HCT116 (cell line): ENCODE measurements around the gene FAM222B. TPM values are rescaled to one million over a fixed set of nuclear protein-coding genes. Genes with fewer than 3 reads are reported as not detected.

Experiments
- ATAC-seq: fragments of 200-7000 bp; cut with Tn5 transposase; 2 replicates; pipeline ENCODE4 v1.9.1; 2020; ENCODE audit warnings: mild to moderate bottlenecking, moderate library complexity
- BruUV-seq: library from RNA; stranded (reverse); fragments of 400-500 nt; replicated peaks from 2 replicates; lab custom pipeline; 2021; lab: Mats Ljungman, UMichigan
- CTCF ChIA-PET: fragments of 300-600 bp; sonication (Branson Sonifier 250); formaldehyde crosslinking; loops from one replicate; lab custom pipeline; 2021; ENCODE audit warnings: antibody characterized with exemption; lab: Charles Lee
- POLR2A ChIA-PET: fragments of 300-600, 350-600 bp; sonication (Branson Sonifier 250); formaldehyde crosslinking; loops from one replicate; lab custom pipeline; 2021; ENCODE audit warnings: antibody characterized with exemption; lab: Charles Lee
- RAD21 ChIA-PET, 2 experiments: fragments of 300-600 bp; sonication (Branson Sonifier 250); formaldehyde crosslinking; loops; one replicate each; lab custom pipeline; 2023; ENCODE audit warnings: low total read pairs in 2 of 2; ENCODE audit not compliant: uncharacterized antibody in 2 of 2, unreplicated experiment in 2 of 2, low non-redundant PET in 1 of 2; lab: Charles Lee
- DNase-seq: peaks from one replicate; pipeline ENCODE4 v3.0.0-alpha.2; 2010; ENCODE audit warnings: low read depth, low spot score
- H2AFZ ChIP-seq: fragments of 200-600 bp; shearing (Covaris generic), sonication (generic); 2 replicates; pipeline ENCODE4 v1.6.1; 2017; ENCODE audit warnings: low read depth, mixed run types, mixed read lengths, antibody characterized with exemption, low read length; ENCODE audit not compliant: poor library complexity, severe bottlenecking
- H3K27ac ChIP-seq: 2 replicates; pipeline ENCODE4 v1.5.1; 2012; ENCODE audit warnings: low read depth, low read length
- H3K27me3 ChIP-seq: fragments of 200-600 bp; sonication (generic); 2 replicates; pipeline ENCODE4 v1.6.1; 2016; ENCODE audit warnings: mixed run types, low read length, mixed read lengths; ENCODE audit not compliant: insufficient read depth
- H3K36me3 ChIP-seq, 2 experiments: fragments of 200-500 bp in 1 of 2; fragments of 200-600 bp in 1 of 2; sonication (Bioruptor generic) in 1 of 2; sonication (generic) in 1 of 2; 2 replicates each; pipeline versions ENCODE4 v1.5.1 to v1.6.1; 2014 to 2016; ENCODE audit warnings: low read length in 2 of 2, inconsistent platforms in 1 of 2, mixed read lengths in 1 of 2, mixed run types in 1 of 2; ENCODE audit not compliant: insufficient read depth in 2 of 2, control insufficient read depth in 1 of 2
- H3K4me1 ChIP-seq, 2 experiments: fragments of 200-600 bp in 1 of 2; sonication (generic) in 1 of 2; 2 replicates each; pipeline versions ENCODE4 v1.5.1 to v1.6.1; 2012 to 2017; ENCODE audit warnings: low read length in 2 of 2, inconsistent platforms in 1 of 2, mild to moderate bottlenecking in 1 of 2, mixed read lengths in 1 of 2, mixed run types in 1 of 2, moderate library complexity in 1 of 2; ENCODE audit not compliant: insufficient read depth in 2 of 2, control insufficient read depth in 1 of 2
- H3K4me2 ChIP-seq: fragments of 200-600 bp; sonication (generic); 2 replicates; pipeline ENCODE4 v1.6.1; 2017; ENCODE audit warnings: mixed run types, low read length, mixed read lengths
- H3K4me3 ChIP-seq, 2 experiments: fragments of 200-600 bp in 1 of 2; sonication (generic) in 1 of 2; replicated peaks in 1 of 2; 2 replicates each; pipeline ENCODE4 v1.5.1; 2011 to 2016; ENCODE audit warnings: low read length in 2 of 2, control low read depth in 1 of 2, low read depth in 1 of 2, mild to moderate bottlenecking in 1 of 2, mixed read lengths in 1 of 2, mixed run types in 1 of 2
- H3K79me2 ChIP-seq: fragments of 200-600 bp; sonication (generic); 2 replicates; pipeline ENCODE4 v1.6.1; 2017; ENCODE audit warnings: mild to moderate bottlenecking, mixed run types, low read length, moderate library complexity, mixed read lengths; ENCODE audit not compliant: insufficient read depth
- H3K9ac ChIP-seq: fragments of 200-600 bp; sonication (generic); 2 replicates; pipeline ENCODE4 v1.6.1; 2016; ENCODE audit warnings: low read length, mixed read lengths
- H3K9me2 ChIP-seq: fragments of 200-600 bp; sonication (generic), shearing (Covaris generic); 2 replicates; pipeline ENCODE4 v1.6.1; 2017; ENCODE audit warnings: mixed run types, mild to moderate bottlenecking, moderate library complexity; ENCODE audit not compliant: insufficient read depth
- H3K9me3 ChIP-seq, 2 experiments: fragments of 200-500 bp in 1 of 2; fragments of 200-600 bp in 1 of 2; sonication (Bioruptor generic) in 1 of 2; sonication (generic) in 1 of 2; 2 replicates each; pipeline ENCODE4 v1.6.1; 2014 to 2017; ENCODE audit warnings: low read length in 2 of 2, mixed read lengths in 2 of 2, inconsistent platforms in 1 of 2, low read depth in 1 of 2, mild to moderate bottlenecking in 1 of 2, mixed run types in 1 of 2, moderate library complexity in 1 of 2; ENCODE audit not compliant: control insufficient read depth in 1 of 2, insufficient read depth in 1 of 2
- H4K20me1 ChIP-seq: fragments of 200-600 bp; sonication (generic), shearing (Covaris generic); 2 replicates; pipeline ENCODE4 v1.6.1; 2017; ENCODE audit warnings: mixed run types, mild to moderate bottlenecking, moderate library complexity; ENCODE audit not compliant: insufficient read depth
- CBX3 ChIP-seq: IDR thresholded peaks from 2 replicates; pipeline ENCODE4 v1.6.1; 2012; ENCODE audit warnings: low read depth
- CEBPB ChIP-seq: IDR thresholded peaks from 2 replicates; pipeline ENCODE4 v1.6.1; 2012; ENCODE audit warnings: low read depth
- ELF1 ChIP-seq: IDR thresholded peaks from 2 replicates; pipeline ENCODE4 v1.6.1; 2012; ENCODE audit warnings: low read depth, borderline replicate concordance
- JUND ChIP-seq: IDR thresholded peaks from 2 replicates; pipeline ENCODE4 v1.6.1; 2012
- POLR2A ChIP-seq: IDR thresholded peaks from 2 replicates; pipeline ENCODE4 v1.7.0; 2011; ENCODE audit warnings: borderline replicate concordance; ENCODE audit not compliant: insufficient read depth, insufficient read length; ENCODE audit errors: extremely low read depth
- POLR2AphosphoS5 ChIP-seq: IDR thresholded peaks from 2 replicates; pipeline ENCODE4 v1.6.1; 2011; ENCODE audit warnings: mild to moderate bottlenecking, low read depth, low read length, moderate library complexity
- RAD21 ChIP-seq: IDR thresholded peaks from 2 replicates; pipeline ENCODE4 v1.6.1; 2012; ENCODE audit warnings: low read depth, mild to moderate bottlenecking
- TCF7L2 ChIP-seq: IDR thresholded peaks from 2 replicates; pipeline ENCODE4 v1.7.0; 2011; ENCODE audit warnings: borderline replicate concordance, inconsistent platforms; ENCODE audit not compliant: insufficient read depth, insufficient read length; ENCODE audit errors: extremely low read depth
- YY1 ChIP-seq: IDR thresholded peaks from 2 replicates; pipeline ENCODE4 v1.6.1; 2011; ENCODE audit warnings: low read length, low read depth, moderate library complexity, mild to moderate bottlenecking; ENCODE audit not compliant: insufficient replicate concordance; ENCODE audit errors: extremely low read depth
- intact Hi-C: fragments of 100-400 bp; cut with micrococcal nuclease; formaldehyde crosslinking; loops from 2 replicates; pipeline ENCODE4 v1.10.0; 2022
- total RNA-seq: library from RNA; stranded (reverse); gene quantifications from one replicate; pipeline ENCODE4 v1.2.1, GENCODE V29; 2021; ENCODE audit not compliant: unreplicated experiment
- TF ChIP-seq, protein P1 (sequence below), 3 experiments: fragments of 200-600 bp in 1 of 3; sonication (generic) in 1 of 3; IDR thresholded peaks in 2 of 3; conservative IDR thresholded peaks in 1 of 3; 2 replicates each; pipeline ENCODE4 v1.5.1; 2012 to 2017; ENCODE audit warnings: low read depth in 2 of 3, low read length in 2 of 3, antibody characterized with exemption in 1 of 3, borderline replicate concordance in 1 of 3, control low read depth in 1 of 3, mild to moderate bottlenecking in 1 of 3, mixed read lengths in 1 of 3, mixed run types in 1 of 3, moderate library complexity in 1 of 3; ENCODE audit not compliant: insufficient read depth in 1 of 3
- TF ChIP-seq, protein P2 (sequence below): IDR thresholded peaks from 2 replicates; pipeline ENCODE4 v1.6.1; 2012; ENCODE audit warnings: low read depth

Gene FAM222B
- total RNA-seq, 1 experiment from 2014 or later: 22.7 TPM

DNA sequence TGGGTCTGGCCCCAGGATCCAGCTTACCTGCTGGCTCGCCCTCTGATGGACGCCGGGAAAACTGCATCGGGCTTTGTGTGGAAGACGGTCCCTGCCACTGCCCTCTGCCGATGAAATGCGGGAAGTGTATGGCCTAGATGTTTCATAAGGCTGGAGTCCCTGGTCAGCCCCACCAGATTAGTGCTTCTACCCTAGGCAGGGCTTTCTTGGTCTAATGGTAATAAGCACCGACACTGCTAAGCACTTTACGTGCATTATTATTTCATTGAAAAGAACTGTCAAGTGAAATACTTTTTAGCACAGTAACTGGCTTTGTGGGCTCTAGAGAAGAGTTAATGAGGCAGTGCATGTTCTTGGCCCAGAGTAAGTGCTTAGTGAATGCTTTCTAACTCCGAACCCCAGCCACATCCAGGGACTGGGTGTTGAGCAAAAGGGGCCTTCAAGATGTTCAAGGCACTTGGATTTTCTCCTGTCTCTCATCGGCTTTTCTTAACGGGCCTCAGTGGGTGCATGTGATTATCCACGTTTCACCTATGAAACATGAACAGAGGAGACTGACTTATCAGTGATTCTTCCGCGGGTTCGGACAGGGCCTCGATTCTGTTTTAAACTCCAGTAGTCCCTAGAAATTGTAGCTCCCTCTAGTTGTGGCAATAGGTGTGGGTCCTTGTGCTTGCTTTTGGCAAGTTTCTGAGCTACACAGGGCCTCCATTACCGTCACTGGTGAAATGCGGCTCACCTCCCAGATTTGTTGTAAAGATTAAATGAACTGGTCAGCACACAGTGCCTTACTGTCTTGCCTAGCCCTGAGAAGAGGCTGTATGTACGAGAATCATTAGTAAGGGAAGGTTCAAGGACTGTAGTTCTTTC lies 92.2 kb downstream of the FAM222B start (continued):
- TF ChIP-seq, protein P1, sequence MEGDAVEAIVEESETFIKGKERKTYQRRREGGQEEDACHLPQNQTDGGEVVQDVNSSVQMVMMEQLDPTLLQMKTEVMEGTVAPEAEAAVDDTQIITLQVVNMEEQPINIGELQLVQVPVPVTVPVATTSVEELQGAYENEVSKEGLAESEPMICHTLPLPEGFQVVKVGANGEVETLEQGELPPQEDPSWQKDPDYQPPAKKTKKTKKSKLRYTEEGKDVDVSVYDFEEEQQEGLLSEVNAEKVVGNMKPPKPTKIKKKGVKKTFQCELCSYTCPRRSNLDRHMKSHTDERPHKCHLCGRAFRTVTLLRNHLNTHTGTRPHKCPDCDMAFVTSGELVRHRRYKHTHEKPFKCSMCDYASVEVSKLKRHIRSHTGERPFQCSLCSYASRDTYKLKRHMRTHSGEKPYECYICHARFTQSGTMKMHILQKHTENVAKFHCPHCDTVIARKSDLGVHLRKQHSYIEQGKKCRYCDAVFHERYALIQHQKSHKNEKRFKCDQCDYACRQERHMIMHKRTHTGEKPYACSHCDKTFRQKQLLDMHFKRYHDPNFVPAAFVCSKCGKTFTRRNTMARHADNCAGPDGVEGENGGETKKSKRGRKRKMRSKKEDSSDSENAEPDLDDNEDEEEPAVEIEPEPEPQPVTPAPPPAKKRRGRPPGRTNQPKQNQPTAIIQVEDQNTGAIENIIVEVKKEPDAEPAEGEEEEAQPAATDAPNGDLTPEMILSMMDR (IDR thresholded peaks at IDR 0.05 in 2 of 3, conservative IDR thresholded peaks at IDR 0.05 in 1 of 3; ENCODE audit: borderline replicate concordance in 1 of 3, insufficient read depth in 1 of 3, low read depth in 2 of 3, low read length in 2 of 3): peak; percentile 98 to 100 (median 98)
- TF ChIP-seq POLR2AphosphoS5: peak; percentile 72
- peak; percentile 92 for TF ChIP-seq RAD21
- TF ChIP-seq TCF7L2: no peak
- TF ChIP-seq POLR2A: no peak
- TF ChIP-seq YY1: peak; percentile 40
- no peak for TF ChIP-seq CEBPB

DNA sequence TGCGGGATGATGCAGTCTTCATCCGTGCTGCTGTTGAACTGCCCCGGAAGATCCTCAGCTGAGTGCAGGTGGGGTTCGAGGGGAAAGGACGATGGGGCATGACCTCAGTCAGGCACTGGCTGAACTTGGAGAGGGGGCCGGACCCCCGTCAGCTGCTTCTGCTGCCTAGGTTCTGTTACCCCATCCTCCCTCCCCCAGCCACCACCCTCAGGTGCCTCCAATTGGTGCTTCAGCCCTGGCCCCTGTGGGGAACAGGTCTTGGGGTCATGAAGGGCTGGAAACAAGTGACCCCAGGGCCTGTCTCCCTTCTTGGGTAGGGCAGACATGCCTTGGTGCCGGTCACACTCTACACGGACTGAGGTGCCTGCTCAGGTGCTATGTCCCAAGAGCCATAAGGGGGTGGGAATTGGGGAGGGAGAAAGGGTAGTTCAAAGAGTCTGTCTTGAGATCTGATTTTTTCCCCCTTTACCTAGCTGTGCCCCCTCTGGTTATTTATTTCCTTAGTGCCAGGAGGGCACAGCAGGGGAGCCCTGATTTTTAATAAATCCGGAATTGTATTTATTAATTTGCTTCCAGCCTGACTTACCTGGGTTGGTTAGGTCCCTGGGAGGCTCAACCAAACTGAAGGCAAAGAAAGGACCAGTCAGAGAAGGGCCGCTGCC lies 92.9 kb downstream of the FAM222B start:
- Histone ChIP-seq H3K9ac (0 out of 2 replicates have a peak overlapping the region, but pooled peaks have one; percentile 14), H3K4me3 (no peak overlapping the region), H3K27ac (peak overlapping the region; percentile 98), H3K9me2 (no peaks in the 10 kb centered on the region), H3K4me1 (peaks cover 22 to 46% of the 10 kb centered on the region in 2 experiments), H4K20me1 (peaks cover 32% of the 10 kb centered on the region; the same call in 1 of the 2 replicates), H3K9me3 (no peaks in the 10 kb centered on the region), H3K36me3 (peaks cover 32 to 56% of the 10 kb centered on the region in 2 experiments), H3K79me2 (peaks cover 57% of the 10 kb centered on the region), H3K27me3 (no peaks in the 10 kb centered on the region), H3K4me2 (peak overlapping the region; percentile 17; the same call in 1 of the 2 replicates), H2AFZ (no peak overlapping the region)
- peak; percentile 4 for ATAC-seq
- intact Hi-C loops: loop anchor here (1.0 kb wide), 1 partner anchor 22 kb away; no protein-coding TSS in a partner anchor
- POLR2A ChIA-PET: interaction anchor here (0.6 to 11.6 kb wide), 5 partner anchors 14 to 28 kb away, joined by 3 to 149 read pairs (median 4); partner anchors contain the start of genes NEK8 and TLCD1
- no peak for DNase-seq
- RAD21 ChIA-PET: interaction anchor here (1.4 to 1.9 kb wide), 2 partner anchors 22 to 23 kb away, joined by 13 to 28 read pairs; partner anchors contain the start of genes TLCD1 (in 2 of the 2) and NEK8 (in 1 of the 2)
- CTCF ChIA-PET: interaction anchor here (0.6 to 13.6 kb wide), 14 partner anchors 12 to 202 kb away, joined by 3 to 207 read pairs (median 5); partner anchors contain the start of genes NEK8, PHF12, RPL23A and TLCD1
- BruUV-seq: no TSS peak
- TF ChIP-seq CBX3 (no peak), RAD21 (no peak), JUND (no peak), TCF7L2 (no peak), ELF1 (no peak)
- TF ChIP-seq, protein P2, sequence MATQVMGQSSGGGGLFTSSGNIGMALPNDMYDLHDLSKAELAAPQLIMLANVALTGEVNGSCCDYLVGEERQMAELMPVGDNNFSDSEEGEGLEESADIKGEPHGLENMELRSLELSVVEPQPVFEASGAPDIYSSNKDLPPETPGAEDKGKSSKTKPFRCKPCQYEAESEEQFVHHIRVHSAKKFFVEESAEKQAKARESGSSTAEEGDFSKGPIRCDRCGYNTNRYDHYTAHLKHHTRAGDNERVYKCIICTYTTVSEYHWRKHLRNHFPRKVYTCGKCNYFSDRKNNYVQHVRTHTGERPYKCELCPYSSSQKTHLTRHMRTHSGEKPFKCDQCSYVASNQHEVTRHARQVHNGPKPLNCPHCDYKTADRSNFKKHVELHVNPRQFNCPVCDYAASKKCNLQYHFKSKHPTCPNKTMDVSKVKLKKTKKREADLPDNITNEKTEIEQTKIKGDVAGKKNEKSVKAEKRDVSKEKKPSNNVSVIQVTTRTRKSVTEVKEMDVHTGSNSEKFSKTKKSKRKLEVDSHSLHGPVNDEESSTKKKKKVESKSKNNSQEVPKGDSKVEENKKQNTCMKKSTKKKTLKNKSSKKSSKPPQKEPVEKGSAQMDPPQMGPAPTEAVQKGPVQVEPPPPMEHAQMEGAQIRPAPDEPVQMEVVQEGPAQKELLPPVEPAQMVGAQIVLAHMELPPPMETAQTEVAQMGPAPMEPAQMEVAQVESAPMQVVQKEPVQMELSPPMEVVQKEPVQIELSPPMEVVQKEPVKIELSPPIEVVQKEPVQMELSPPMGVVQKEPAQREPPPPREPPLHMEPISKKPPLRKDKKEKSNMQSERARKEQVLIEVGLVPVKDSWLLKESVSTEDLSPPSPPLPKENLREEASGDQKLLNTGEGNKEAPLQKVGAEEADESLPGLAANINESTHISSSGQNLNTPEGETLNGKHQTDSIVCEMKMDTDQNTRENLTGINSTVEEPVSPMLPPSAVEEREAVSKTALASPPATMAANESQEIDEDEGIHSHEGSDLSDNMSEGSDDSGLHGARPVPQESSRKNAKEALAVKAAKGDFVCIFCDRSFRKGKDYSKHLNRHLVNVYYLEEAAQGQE: no peak
- TF ChIP-seq, protein P1 (IDR thresholded peaks at IDR 0.05 in 2 of 3, conservative IDR thresholded peaks at IDR 0.05 in 1 of 3; ENCODE audit: borderline replicate concordance in 1 of 3, insufficient read depth in 1 of 3, low read depth in 2 of 3, low read length in 2 of 3): no peak
